Measurements from ENCODE around the gene PDYN.

DNA sequence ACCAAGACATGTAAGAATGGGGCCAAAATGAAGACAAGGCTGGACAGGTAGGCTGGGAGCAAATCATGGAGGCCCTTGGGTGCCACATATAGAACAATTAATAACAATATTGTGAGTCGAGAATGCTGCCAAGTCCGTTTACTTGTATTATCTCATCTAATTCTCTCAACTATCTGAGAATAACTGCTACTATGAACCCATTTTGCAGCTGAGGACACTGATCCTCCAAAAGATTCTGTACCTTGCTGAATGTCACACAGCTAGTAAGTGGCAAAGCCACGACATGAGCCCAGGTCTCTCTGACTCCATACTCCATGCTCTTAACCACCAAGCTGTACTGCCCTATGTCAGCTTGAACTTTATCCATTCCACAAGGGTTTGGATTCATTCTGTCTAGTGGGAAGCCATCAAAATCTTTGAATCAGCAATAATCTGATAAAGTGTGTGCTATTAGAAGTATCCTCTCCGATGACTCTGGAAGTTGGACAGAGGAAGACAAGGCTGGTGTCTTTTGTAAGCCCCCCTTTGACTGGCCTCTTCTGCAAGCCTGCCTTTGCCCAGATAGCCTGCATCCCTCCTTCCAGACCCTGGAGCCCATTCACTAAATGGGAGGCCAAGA, 43.5 kb upstream of the PDYN start:
- TF ChIP-seq, protein P1, sequence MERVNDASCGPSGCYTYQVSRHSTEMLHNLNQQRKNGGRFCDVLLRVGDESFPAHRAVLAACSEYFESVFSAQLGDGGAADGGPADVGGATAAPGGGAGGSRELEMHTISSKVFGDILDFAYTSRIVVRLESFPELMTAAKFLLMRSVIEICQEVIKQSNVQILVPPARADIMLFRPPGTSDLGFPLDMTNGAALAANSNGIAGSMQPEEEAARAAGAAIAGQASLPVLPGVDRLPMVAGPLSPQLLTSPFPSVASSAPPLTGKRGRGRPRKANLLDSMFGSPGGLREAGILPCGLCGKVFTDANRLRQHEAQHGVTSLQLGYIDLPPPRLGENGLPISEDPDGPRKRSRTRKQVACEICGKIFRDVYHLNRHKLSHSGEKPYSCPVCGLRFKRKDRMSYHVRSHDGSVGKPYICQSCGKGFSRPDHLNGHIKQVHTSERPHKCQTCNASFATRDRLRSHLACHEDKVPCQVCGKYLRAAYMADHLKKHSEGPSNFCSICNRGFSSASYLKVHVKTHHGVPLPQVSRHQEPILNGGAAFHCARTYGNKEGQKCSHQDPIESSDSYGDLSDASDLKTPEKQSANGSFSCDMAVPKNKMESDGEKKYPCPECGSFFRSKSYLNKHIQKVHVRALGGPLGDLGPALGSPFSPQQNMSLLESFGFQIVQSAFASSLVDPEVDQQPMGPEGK (CRISPR knock-in tag; IDR thresholded peaks at IDR 0.05; ENCODE audit: borderline replicate concordance), result no peak
- TF ChIP-seq ZNF70 (CRISPR knock-in tag; IDR thresholded peaks at IDR 0.05) (no peak), PPARA (CRISPR knock-in tag; IDR thresholded peaks at IDR 0.05; ENCODE audit: borderline replicate concordance) (no peak), ARNTL (CRISPR knock-in tag; IDR thresholded peaks at IDR 0.05; ENCODE audit: borderline replicate concordance, low read depth) (no peak), ZFP30 (CRISPR knock-in tag; IDR thresholded peaks at IDR 0.05) (no peak)

Measured in SK-N-SH treated with all-trans-retinoic acid at 6 μM for 48 hours (cell line).